ENCODE measurements around the gene CFAP100. TPM values are rescaled to one million over a fixed set of nuclear protein-coding genes. Genes with fewer than 3 reads are reported as not detected.

Gene CFAP100
- total and polyA plus RNA-seq, 2 experiments from 2014 or later = not detected

GRCh38 chr3:126380011-126380768, 14.5 kb upstream of the CFAP100 start:
- Histone ChIP-seq H3K4me3 (no peak overlapping the region), H3K27ac (no peak overlapping the region), H3K36me3 (replicated peaks; ENCODE audit: insufficient read depth, low read depth) (no peaks in the 10 kb centered on the region), H4K20me1 (ENCODE audit: insufficient read depth, poor library complexity, severe bottlenecking) (no peaks in the 10 kb centered on the region), H3K4me1 (ENCODE audit: insufficient read depth) (no peaks in the 10 kb centered on the region), H3K4me2 (no peak overlapping the region), H2AFZ (no peak overlapping the region), H3K9me2 (replicated peaks; ENCODE audit: insufficient read depth) (no peaks in the 10 kb centered on the region), H3K79me2 (no peaks in the 10 kb centered on the region), H3K9me3 (ENCODE audit: low read depth) (no peaks in the 10 kb centered on the region), H3K27me3 (no peaks in the 10 kb centered on the region)
- WGBS (ENCODE audit: low lambda C conversion rate, missing lambda C conversion rate) = 87% methylated on average over 17 of the region's 17 CpGs
- DNase-seq (ENCODE audit: low spot score) = no peak
- TF ChIP-seq EZH2phosphoT487 (IDR thresholded peaks at IDR 0.05; ENCODE audit: low read depth, severe bottlenecking, unreplicated experiment) (no peak), CTCF (IDR thresholded peaks at IDR 0.05; ENCODE audit: poor library complexity) (no peak), EZH2 (IDR thresholded peaks at IDR 0.05; ENCODE audit: borderline replicate concordance) (no peak)

- Histone ChIP-seq H3K27ac (no peak overlapping the region), H2AFZ (no peak overlapping the region), H3K4me3 (no peak overlapping the region), H3K9me2 (replicated peaks; ENCODE audit: insufficient read depth) (no peaks in the 10 kb centered on the region), H3K79me2 (no peaks in the 10 kb centered on the region), H3K27me3 (no peaks in the 10 kb centered on the region), H3K36me3 (replicated peaks; ENCODE audit: insufficient read depth, low read depth) (no peaks in the 10 kb centered on the region), H4K20me1 (ENCODE audit: insufficient read depth, poor library complexity, severe bottlenecking) (no peaks in the 10 kb centered on the region), H3K9me3 (ENCODE audit: low read depth) (no peaks in the 10 kb centered on the region), H3K4me2 (no peak overlapping the region), H3K4me1 (ENCODE audit: insufficient read depth) (no peaks in the 10 kb centered on the region)
- TF ChIP-seq CTCF (IDR thresholded peaks at IDR 0.05; ENCODE audit: poor library complexity) (no peak), EZH2phosphoT487 (IDR thresholded peaks at IDR 0.05; ENCODE audit: low read depth, severe bottlenecking, unreplicated experiment) (no peak), EZH2 (IDR thresholded peaks at IDR 0.05; ENCODE audit: borderline replicate concordance) (no peak)
- 34% methylated on average over 2 of the region's 2 CpGs for WGBS (ENCODE audit: low lambda C conversion rate, missing lambda C conversion rate)
- DNase-seq (ENCODE audit: low spot score) = no peak
Observed at GRCh38 chr3:126381966-126382365, 12.7 kb upstream of the CFAP100 start.

GRCh38 chr3:126389112-126389793, 5.5 kb upstream of the CFAP100 start:
- WGBS (ENCODE audit: low lambda C conversion rate, missing lambda C conversion rate) = 4% methylated on average over 56 of the region's 58 CpGs
- peak overlapping the region; percentile 15 for H3K4me3 ChIP-seq
- peak; percentile 95 for DNase-seq (ENCODE audit: low spot score)
- no peaks in the 10 kb centered on the region for H3K9me3 ChIP-seq (ENCODE audit: low read depth)
- no peaks in the 10 kb centered on the region for H3K79me2 ChIP-seq
- peak overlapping the region; percentile 83 for H2AFZ ChIP-seq
- peak overlapping the region; percentile 76 for H3K4me2 ChIP-seq
- H3K36me3 ChIP-seq (replicated peaks; ENCODE audit: insufficient read depth, low read depth) = no peaks in the 10 kb centered on the region
- H3K9me2 ChIP-seq (replicated peaks; ENCODE audit: insufficient read depth) = no peaks in the 10 kb centered on the region
- no peaks in the 10 kb centered on the region for H3K4me1 ChIP-seq (ENCODE audit: insufficient read depth)
- peak overlapping the region; percentile 77 for H3K27ac ChIP-seq
- no peaks in the 10 kb centered on the region for H4K20me1 ChIP-seq (ENCODE audit: insufficient read depth, poor library complexity, severe bottlenecking)
- TF ChIP-seq EZH2 (IDR thresholded peaks at IDR 0.05; ENCODE audit: borderline replicate concordance) (no peak), EZH2phosphoT487 (IDR thresholded peaks at IDR 0.05; ENCODE audit: low read depth, severe bottlenecking, unreplicated experiment) (no peak), CTCF (IDR thresholded peaks at IDR 0.05; ENCODE audit: poor library complexity) (peak; percentile 97)
- peaks cover 5% of the 10 kb centered on the region for H3K27me3 ChIP-seq

Measured in hepatocyte (in vitro differentiated cells).